KMS-11 (cell line): ENCODE results near the gene KANK2.
"Not testable (repeated sequence)": the region's sequence is repeated elsewhere in the genome, so short reads cannot be mapped to it uniquely, and the experiment has no call there.

Source experiments
- H2AFZ ChIP-seq: fragments of 200-600 bp; sonication (generic); 2 replicates; pipeline ENCODE4 v1.6.1; 2016; ENCODE audit warnings: antibody characterized with exemption, mixed run types, low read depth
- H3K27ac ChIP-seq: fragments of 200-600 bp; sonication (generic); 2 replicates; pipeline ENCODE4 v1.6.1; 2016; ENCODE audit warnings: mild to moderate bottlenecking, mixed run types
- H3K27me3 ChIP-seq: fragments of 200-600 bp; sonication (generic); 2 replicates; pipeline ENCODE4 v1.6.1; 2017; ENCODE audit warnings: mild to moderate bottlenecking, low read depth, mixed run types, moderate library complexity; ENCODE audit not compliant: insufficient read depth
- H3K36me3 ChIP-seq: fragments of 200-600 bp; sonication (generic); 2 replicates; pipeline ENCODE4 v1.6.1; 2017; ENCODE audit warnings: mild to moderate bottlenecking, mixed run types; ENCODE audit not compliant: insufficient read depth
- H3K4me1 ChIP-seq: fragments of 200-600 bp; sonication (generic); 2 replicates; pipeline ENCODE4 v1.6.1; 2016; ENCODE audit warnings: mild to moderate bottlenecking, low read depth, mixed run types; ENCODE audit not compliant: poor library complexity, severe bottlenecking
- H3K4me2 ChIP-seq: fragments of 200-600 bp; sonication (generic); 2 replicates; pipeline ENCODE4 v1.7.0; 2016; ENCODE audit warnings: mild to moderate bottlenecking, mixed run types
- H3K4me3 ChIP-seq: fragments of 200-600 bp; sonication (generic); IDR thresholded peaks from 2 replicates; pipeline ENCODE4 v1.6.1; 2017; ENCODE audit warnings: low read depth, low read length, mixed read lengths; ENCODE audit not compliant: insufficient read depth
- H3K79me2 ChIP-seq: fragments of 200-600 bp; sonication (generic); 2 replicates; pipeline ENCODE4 v1.6.1; 2016; ENCODE audit warnings: low read depth, mixed run types; ENCODE audit not compliant: insufficient read depth
- H3K9ac ChIP-seq: fragments of 200-600 bp; sonication (generic); 2 replicates; pipeline ENCODE4 v1.6.1; 2016; ENCODE audit warnings: mild to moderate bottlenecking, mixed run types
- H4K20me1 ChIP-seq: fragments of 200-600 bp; sonication (generic); 2 replicates; pipeline ENCODE4 v1.6.1; 2016; ENCODE audit warnings: mild to moderate bottlenecking, mixed run types; ENCODE audit not compliant: insufficient read depth
- TF ChIP-seq, protein P1 (sequence below): fragments of 200-600 bp; sonication (generic); conservative IDR thresholded peaks from 2 replicates; pipeline ENCODE4 v1.6.1; 2017; ENCODE audit warnings: low read depth, mild to moderate bottlenecking, antibody characterized with exemption, low read length, moderate library complexity, mixed read lengths

The KANK2 gene

DNA sequence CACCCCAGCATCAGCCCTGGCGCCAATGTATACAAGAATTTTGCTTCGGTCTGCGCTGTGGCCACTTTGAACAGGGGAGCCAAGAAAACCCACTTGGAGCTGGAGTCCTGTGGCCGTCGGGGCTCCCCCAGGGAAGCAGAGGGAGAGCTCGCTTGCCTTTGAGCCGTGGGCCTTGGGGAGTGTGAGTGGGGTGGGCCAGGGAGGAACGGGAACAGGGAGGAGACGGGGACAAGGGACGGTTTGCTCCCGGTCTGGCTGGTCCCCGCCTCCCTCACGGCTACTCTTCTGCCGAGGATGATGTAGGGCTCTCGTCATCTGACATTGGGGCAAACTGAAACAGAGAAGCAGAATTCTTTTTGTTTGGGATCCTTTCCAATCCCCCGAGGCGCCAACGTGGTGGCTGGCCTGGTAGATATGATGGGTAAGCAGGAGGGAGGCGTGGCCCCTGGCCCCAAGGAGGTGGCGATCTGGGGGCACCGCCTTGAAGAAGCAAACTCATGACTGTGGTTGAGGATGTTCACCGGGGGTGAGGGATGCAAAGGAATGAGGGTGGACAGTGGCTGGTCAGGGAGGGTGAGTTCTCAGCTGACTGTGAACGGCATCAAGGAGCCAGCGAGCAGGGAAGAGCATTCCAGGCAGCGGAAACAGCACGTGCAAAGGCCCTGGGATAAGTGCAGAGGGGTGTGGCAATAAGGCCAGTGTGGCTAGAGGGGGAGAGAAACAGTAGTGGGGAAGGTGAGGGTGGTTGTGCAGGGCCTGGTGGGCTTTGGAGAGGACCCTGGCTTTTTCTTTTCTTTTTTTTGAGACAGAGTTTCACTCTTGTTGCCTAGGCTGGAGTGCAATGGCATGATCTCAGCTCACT is 30.8 kb downstream of the KANK2 start:
- H3K4me1 ChIP-seq, result no peaks in the 10 kb centered on the region
- no peaks in the 10 kb centered on the region for H3K27me3 ChIP-seq
- no peaks in the 10 kb centered on the region for H3K79me2 ChIP-seq
- H3K36me3 ChIP-seq, result no peaks in the 10 kb centered on the region
- no peak overlapping the region for H2AFZ ChIP-seq
- no peak overlapping the region for H3K27ac ChIP-seq
- H3K4me3 ChIP-seq, result no peak overlapping the region
- H3K9ac ChIP-seq, result no peak overlapping the region
- H3K4me2 ChIP-seq, result no peak overlapping the region
- TF ChIP-seq, protein P1, sequence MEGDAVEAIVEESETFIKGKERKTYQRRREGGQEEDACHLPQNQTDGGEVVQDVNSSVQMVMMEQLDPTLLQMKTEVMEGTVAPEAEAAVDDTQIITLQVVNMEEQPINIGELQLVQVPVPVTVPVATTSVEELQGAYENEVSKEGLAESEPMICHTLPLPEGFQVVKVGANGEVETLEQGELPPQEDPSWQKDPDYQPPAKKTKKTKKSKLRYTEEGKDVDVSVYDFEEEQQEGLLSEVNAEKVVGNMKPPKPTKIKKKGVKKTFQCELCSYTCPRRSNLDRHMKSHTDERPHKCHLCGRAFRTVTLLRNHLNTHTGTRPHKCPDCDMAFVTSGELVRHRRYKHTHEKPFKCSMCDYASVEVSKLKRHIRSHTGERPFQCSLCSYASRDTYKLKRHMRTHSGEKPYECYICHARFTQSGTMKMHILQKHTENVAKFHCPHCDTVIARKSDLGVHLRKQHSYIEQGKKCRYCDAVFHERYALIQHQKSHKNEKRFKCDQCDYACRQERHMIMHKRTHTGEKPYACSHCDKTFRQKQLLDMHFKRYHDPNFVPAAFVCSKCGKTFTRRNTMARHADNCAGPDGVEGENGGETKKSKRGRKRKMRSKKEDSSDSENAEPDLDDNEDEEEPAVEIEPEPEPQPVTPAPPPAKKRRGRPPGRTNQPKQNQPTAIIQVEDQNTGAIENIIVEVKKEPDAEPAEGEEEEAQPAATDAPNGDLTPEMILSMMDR, result no peak
- no peaks in the 10 kb centered on the region for H4K20me1 ChIP-seq

DNA sequence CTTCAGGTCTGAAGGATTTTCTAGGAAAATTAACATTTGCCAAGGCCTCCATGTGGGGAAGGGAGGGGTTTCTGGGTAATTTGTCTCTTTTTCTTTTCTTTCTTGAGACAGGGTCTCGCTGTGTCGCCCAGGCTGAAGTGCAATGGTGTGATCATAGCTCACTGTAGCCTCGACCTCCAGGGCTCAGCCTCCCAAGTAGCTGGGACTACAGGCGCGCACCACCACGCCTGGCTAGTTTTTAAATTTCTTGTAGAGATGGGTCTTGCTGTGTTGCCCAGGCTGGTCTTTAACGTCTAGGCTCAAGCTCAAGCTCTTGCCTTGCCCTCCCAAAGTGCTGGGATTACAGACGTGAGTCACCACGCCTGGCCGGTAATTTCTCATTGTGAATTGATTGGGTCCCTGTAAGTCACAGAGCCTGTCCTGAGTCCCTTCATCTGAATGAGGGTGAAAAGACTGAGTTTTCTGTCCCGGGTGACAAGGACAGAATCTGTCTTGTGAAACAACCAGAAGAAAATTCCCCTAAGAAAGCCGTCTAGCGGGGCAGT is 31.8 kb downstream of the KANK2 start:
- TF ChIP-seq, protein P1, result no peak
- H3K4me2 ChIP-seq, result no peak overlapping the region
- no peaks in the 10 kb centered on the region for H3K27me3 ChIP-seq
- no peaks in the 10 kb centered on the region for H4K20me1 ChIP-seq
- no peak overlapping the region for H3K4me3 ChIP-seq
- no peaks in the 10 kb centered on the region for H3K36me3 ChIP-seq
- H3K27ac ChIP-seq, result no peak overlapping the region
- H3K79me2 ChIP-seq, result no peaks in the 10 kb centered on the region
- H2AFZ ChIP-seq, result no peak overlapping the region
- H3K9ac ChIP-seq, result no peak overlapping the region
- H3K4me1 ChIP-seq, result no peaks in the 10 kb centered on the region

DNA sequence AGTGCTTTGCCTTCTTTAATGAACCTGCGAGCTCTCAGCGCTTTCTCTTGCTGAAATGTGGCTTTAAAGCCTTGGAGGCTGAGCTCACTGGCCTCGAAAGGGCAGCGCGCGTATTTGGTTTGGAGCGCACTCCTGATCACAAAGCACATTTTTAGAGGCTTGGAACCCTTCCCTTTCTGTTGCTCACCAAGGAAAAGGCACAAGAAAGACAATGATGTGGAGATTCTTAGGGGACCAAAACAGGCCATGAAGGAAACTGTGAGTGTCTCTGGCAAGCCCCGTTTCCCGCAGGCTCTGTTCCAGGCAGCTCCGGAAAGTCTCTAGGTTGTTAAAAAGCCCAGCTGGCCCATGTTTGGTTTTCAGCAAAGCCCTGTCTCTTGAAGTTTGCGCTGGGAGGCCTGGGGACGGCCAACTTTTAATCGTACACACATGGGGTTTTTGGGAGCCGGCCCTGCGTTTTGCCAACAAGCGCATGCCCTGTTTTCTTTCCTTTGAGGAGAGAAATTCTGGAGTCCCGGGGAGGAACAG is 32.4 kb downstream of the KANK2 start:
- no peak overlapping the region for H3K4me2 ChIP-seq
- H3K27me3 ChIP-seq, result no peaks in the 10 kb centered on the region
- no peak overlapping the region for H2AFZ ChIP-seq
- no peaks in the 10 kb centered on the region for H3K79me2 ChIP-seq
- H3K36me3 ChIP-seq, result no peaks in the 10 kb centered on the region
- no peaks in the 10 kb centered on the region for H3K4me1 ChIP-seq
- H4K20me1 ChIP-seq, result no peaks in the 10 kb centered on the region
- H3K27ac ChIP-seq, result no peak overlapping the region
- TF ChIP-seq, protein P1, result no peak
- H3K9ac ChIP-seq, result no peak overlapping the region
- no peak overlapping the region for H3K4me3 ChIP-seq

GRCh38 chr19:11164296-11164695 is 33.0 kb downstream of the KANK2 start:
- Histone ChIP-seq H2AFZ (no peak overlapping the region), H3K27me3 (no peaks in the 10 kb centered on the region), H3K9ac (no peak overlapping the region), H3K79me2 (no peaks in the 10 kb centered on the region), H4K20me1 (no peaks in the 10 kb centered on the region), H3K36me3 (no peaks in the 10 kb centered on the region), H3K27ac (no peak overlapping the region), H3K4me3 (no peak overlapping the region), H3K4me2 (no peak overlapping the region), H3K4me1 (no peaks in the 10 kb centered on the region)
- TF ChIP-seq, protein P1, result no peak

- not testable (repeated sequence) for H3K79me2 ChIP-seq, H2AFZ ChIP-seq, H3K36me3 ChIP-seq, H4K20me1 ChIP-seq, H3K9ac ChIP-seq, H3K27ac ChIP-seq, H3K27me3 ChIP-seq, H3K4me3 ChIP-seq, H3K4me2 ChIP-seq, H3K4me1 ChIP-seq
Measured at GRCh38 chr19:11160440-11160768, 36.9 kb downstream of the KANK2 start.
